Adipocyte (in vitro differentiated cells): ENCODE data around the gene BPIFB6.

Source experiments
- DNase-seq: peaks from one replicate; pipeline ENCODE4 v3.0.0-alpha.2; 2015; ENCODE audit warnings: low read depth
- H3K27me3 ChIP-seq: replicated peaks from 2 replicates; pipeline ENCODE4 v1.7.0; 2013; ENCODE audit warnings: mild to moderate bottlenecking, low read length, moderate library complexity; ENCODE audit not compliant: control insufficient read depth, insufficient read depth
- H3K36me3 ChIP-seq: 2 replicates; pipeline ENCODE4 v1.7.0; 2013; ENCODE audit warnings: low read length, mild to moderate bottlenecking, moderate library complexity; ENCODE audit not compliant: control insufficient read depth, insufficient read depth, severe bottlenecking
- H3K4me1 ChIP-seq: 2 replicates; pipeline ENCODE4 v1.7.0; 2013; ENCODE audit warnings: mild to moderate bottlenecking, low read length, moderate library complexity; ENCODE audit not compliant: control insufficient read depth, insufficient read depth
- H3K4me3 ChIP-seq: 2 replicates; pipeline ENCODE4 v1.7.0; 2013; ENCODE audit warnings: mild to moderate bottlenecking, low read length, moderate library complexity
- H3K9ac ChIP-seq: 2 replicates; pipeline ENCODE4 v1.7.0; 2013; ENCODE audit warnings: mild to moderate bottlenecking, low read length, moderate library complexity
- H3K9me3 ChIP-seq: 2 replicates; pipeline ENCODE4 v1.7.0; 2013; ENCODE audit warnings: mild to moderate bottlenecking, low read length, moderate library complexity; ENCODE audit not compliant: control insufficient read depth

Gene BPIFB6

DNA sequence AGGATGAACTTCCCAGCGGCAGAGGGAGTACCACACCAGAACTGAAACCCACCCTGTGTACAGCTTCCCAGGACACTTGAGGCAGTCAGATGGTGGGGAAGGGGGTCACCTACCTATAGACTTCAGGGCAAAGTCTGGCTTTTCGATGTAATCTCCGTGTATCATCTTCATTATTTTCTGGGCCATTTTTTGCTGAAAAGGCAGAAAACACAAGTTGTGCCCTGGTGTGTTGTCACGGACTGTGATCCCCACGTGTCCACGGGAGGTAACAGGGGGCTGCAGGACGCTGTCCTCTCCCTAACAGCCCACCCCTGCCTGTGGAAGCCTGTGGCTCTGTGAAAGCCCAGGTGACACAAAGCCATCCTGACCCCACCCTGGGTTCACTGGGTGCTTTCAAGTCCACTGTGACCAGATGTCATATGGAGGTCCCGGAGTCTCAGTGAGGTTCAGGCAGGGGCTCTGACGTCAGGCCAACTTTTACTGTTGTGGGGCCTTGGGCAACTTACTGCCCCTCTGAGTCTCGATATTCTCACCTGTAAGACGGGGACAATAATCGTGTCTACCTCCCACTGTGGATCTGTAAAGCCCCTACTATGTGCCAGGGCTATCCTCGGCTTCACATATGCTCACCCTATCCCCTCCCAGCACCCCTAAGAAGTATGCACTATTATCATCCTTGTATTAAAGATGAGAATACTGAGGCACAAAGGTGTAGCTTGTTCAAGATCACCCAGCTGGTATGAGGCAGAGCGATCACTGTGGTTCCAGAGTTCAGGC is 41.8 kb upstream of the BPIFB6 start:
- Histone ChIP-seq H3K4me1 (no peaks in the 10 kb centered on the region), H3K27me3 (peaks cover 42% of the 10 kb centered on the region), H3K4me3 (no peak overlapping the region), H3K9me3 (peaks cover 8% of the 10 kb centered on the region), H3K36me3 (no peaks in the 10 kb centered on the region), H3K9ac (no peak overlapping the region)
- DNase-seq = no peak

DNA sequence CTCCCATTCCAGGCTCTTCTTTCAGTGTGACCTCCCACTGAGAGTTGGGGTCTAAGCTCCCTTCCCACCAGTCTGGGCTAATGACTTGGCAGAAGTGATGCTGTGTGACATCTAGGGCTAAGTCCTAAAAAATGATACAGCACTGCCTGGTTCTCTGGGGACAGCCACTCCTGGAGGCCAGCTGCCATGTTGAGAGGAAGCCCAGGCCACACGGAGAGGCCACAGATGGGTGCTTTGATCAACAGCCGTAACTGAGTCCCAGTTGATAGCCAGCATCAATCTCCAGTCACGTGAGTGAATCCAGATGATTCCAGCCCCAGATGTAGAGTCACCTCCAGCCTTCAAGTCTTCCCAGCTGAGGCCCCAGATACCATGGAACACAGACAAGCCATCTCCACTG is 41.0 kb upstream of the BPIFB6 start:
- peaks cover 37% of the 10 kb centered on the region for H3K27me3 ChIP-seq
- H3K36me3 ChIP-seq = no peaks in the 10 kb centered on the region
- H3K4me1 ChIP-seq = no peaks in the 10 kb centered on the region
- peaks cover 15% of the 10 kb centered on the region for H3K9me3 ChIP-seq
- no peak overlapping the region for H3K9ac ChIP-seq
- H3K4me3 ChIP-seq = no peak overlapping the region
- DNase-seq = no peak

DNA sequence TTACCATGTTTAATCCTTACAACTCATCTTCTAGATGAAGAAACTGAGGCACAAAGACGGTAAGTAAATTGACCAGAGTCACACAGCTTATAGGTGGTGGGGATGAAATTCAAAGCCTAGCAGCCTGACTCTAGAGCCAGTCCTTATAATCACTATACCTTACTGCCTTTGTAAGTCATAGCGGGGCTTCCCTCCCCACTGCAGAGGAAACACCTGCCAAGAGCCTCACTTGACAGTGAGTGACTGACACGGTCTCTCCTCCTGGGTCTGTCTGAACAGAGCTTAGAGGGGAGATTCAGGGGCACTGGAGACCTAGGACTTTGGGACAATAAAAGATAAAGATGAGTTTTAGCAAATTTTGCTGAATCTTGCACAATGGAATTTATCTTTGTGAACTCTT is 40.1 kb upstream of the BPIFB6 start:
- Histone ChIP-seq H3K36me3 (no peaks in the 10 kb centered on the region), H3K9me3 (peaks cover 21% of the 10 kb centered on the region), H3K4me1 (no peaks in the 10 kb centered on the region), H3K4me3 (no peak overlapping the region), H3K27me3 (peaks cover 29% of the 10 kb centered on the region), H3K9ac (no peak overlapping the region)
- DNase-seq = no peak

DNA sequence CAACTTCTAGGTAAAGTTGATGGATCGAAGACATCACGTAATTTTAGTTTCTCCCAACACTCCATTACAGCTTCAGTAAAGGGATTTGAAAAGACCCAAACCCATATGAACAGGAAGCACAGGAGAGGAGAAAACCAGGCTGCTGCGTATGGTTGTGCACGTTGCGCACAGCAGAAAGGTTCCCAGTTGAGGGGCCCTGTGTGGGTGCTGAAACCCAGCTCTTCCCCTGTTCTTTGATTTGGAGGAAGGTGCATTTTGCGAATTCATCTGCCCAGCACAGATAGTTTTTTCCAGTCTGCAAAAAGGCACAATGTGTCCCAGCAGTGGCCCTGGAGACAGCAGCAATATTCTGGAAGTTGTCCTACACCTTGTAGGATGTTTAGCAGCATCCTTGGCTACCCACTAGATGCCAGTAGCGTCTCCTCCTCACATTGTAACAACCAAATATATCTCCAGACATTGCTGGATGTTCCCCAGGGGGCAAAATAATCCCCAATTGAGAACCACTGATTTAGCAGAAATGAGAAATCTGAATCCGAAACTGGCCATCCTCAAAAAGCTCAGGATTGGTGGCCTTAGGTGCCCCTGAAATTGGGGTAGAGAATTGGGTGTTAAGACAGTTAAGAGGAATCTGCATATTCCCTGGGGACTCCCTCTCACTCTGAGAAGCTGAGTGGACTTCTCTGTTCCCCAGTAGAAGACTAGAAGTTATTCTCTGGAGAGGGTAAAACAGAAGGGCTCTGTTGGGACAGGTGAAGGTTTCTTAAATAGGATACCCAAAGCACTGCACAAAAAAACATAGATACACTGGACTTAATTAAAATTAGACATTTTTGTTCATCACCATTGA is 39.4 kb upstream of the BPIFB6 start:
- no peak for DNase-seq
- peaks cover 29% of the 10 kb centered on the region for H3K27me3 ChIP-seq
- H3K36me3 ChIP-seq = no peaks in the 10 kb centered on the region

DNA sequence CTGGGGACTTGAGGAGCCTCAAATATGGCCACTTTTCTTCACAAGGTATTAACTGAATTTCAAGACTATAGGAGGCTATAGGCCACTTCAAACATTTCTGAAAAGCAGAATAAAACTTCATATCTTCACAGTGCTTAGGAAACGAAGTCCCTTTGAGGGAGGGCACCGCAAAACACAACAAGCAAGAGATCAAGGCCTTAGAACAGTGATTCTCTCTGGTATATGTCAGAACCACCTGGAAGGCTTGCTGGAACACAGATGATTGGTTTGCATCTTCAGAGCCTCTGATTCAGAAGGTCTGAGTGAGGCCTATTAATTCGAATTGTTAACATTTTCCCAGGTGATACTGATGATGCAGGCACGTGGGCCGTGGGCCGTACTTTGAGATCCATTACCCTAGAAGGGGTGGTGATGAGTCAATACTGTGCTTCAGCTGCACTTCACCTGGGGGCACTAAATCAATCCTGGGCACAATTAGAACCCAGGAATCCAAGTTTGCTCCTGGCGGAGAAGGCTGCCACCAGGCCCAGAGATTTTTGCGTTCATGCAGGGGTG is 37.9 kb upstream of the BPIFB6 start:
- Histone ChIP-seq H3K27me3 (peaks cover 34% of the 10 kb centered on the region), H3K9me3 (peaks cover 21% of the 10 kb centered on the region)
- DNase-seq = no peak

More for the DNA sequence above, 39.4 kb upstream of the BPIFB6 start:
- Histone ChIP-seq H3K4me1 (no peaks in the 10 kb centered on the region), H3K9ac (no peak overlapping the region), H3K4me3 (no peak overlapping the region), H3K9me3 (peaks cover 21% of the 10 kb centered on the region)

DNA sequence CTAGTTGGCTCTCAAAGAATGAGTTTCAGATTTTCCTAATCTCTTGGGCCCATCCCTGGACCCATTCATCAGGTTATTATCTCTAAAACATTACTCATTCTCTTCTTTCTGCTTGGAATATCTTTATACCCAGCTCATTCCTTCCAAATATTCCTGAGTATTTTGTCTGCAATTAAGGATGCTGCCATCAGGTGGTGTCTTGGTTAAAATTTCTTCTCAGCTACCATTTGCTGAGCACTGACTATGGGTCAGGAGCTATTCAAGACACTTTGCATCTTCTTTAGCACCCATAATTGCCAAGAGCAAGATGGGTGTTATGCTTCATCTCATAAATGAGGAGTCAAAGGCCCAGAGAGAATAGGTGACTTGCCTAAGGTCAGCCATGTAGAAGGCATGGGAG is 35.6 kb upstream of the BPIFB6 start:
- no peak for DNase-seq
- H3K27me3 ChIP-seq = peaks cover 30% of the 10 kb centered on the region
- H3K9ac ChIP-seq = no peak overlapping the region
- H3K36me3 ChIP-seq = no peaks in the 10 kb centered on the region
- H3K9me3 ChIP-seq = peaks cover 15% of the 10 kb centered on the region
- no peak overlapping the region for H3K4me3 ChIP-seq
- H3K4me1 ChIP-seq = no peaks in the 10 kb centered on the region

More for the DNA sequence above, 37.9 kb upstream of the BPIFB6 start:
- H3K4me3 ChIP-seq = no peak overlapping the region
- H3K4me1 ChIP-seq = no peaks in the 10 kb centered on the region
- no peaks in the 10 kb centered on the region for H3K36me3 ChIP-seq
- H3K9ac ChIP-seq = no peak overlapping the region

DNA sequence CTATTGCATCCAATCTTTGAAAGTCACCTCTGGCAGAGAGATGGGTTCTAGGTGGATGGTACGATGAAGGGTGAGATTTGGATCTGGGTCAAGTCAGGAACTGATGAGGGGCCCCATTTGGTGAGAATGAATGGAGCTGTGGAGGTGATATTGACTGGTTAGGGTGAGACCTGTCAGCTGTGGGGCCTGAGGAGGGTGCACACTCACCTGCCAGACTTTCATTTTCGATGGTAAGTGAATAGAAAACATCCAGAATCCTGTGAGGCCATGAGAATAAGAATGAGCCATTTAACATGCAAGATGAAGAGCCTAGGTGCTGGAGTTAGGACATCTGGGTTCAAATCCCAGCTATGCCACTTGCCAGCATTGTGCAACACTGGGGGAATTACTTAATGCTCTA is 34.0 kb upstream of the BPIFB6 start:
- DNase-seq = no peak
- H3K4me3 ChIP-seq = no peak overlapping the region
- H3K9me3 ChIP-seq = peaks cover 15% of the 10 kb centered on the region
- no peaks in the 10 kb centered on the region for H3K4me1 ChIP-seq
- H3K36me3 ChIP-seq = no peaks in the 10 kb centered on the region
- H3K27me3 ChIP-seq = peaks cover 25% of the 10 kb centered on the region
- H3K9ac ChIP-seq = no peak overlapping the region

DNA sequence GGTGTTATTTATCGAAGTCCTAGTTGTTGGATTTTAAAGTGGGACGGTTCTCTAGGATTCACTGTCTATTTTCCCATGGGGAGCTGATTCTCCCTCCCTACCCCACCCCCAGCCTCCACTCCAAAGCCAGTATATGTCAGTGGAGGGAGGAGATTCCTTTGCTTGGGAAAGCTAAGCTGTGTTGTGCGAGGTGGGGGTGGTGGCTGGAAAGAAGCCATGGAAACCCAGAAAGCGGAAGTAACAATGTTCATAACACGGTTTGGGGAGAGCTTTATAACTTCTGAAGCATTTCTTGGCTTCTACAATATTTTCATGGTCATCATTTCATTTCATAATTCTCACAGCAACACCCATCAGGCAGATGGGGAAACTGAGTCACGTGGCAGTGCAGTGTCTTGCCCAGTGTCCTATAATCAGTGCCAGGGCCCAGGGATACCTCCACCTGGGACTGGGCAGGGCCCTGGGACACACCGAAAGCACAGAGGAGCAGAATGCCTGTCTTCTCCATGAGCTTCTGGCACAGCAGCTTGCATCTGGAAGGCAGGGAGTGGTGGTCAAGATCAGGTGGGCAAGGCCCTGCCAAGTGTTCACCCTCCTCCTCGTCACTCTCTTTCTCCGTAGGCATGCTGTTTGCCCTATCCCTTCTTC is 31.7 kb upstream of the BPIFB6 start:
- DNase-seq = no peak

DNA sequence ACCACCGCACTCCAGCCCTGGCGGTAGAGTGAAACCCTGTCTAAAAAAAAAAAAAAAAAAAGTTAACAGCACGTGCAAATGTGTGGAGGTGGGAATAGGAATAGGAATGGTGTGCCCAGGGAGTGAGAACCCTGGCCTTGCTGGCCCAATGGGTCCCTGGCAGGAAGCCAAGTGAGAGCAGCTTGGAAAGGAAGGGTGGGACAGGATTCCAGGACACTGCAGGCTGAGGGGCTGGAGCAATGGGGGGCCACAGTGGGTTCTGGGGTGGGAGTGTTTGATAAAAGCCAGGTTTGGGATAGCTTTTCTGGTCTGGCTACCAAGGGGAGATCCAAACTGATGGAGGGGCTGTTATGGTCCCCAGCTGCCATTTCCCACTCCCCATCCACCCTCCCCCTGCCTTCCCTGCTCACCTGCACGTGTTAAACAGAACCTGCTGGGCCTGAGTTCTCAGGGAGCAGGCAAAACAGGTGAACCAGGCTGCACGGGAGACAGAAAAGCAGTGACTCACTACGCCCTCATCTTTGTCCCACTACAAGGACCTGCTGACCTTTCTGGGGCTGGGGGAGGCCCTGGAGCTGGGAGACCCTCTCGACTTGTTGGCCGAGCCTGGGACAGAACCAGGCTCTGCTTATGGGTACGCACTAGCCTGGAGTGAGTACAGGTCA is 30.5 kb upstream of the BPIFB6 start:
- Histone ChIP-seq H3K9ac (no peak overlapping the region), H3K36me3 (no peaks in the 10 kb centered on the region), H3K27me3 (peaks cover 21% of the 10 kb centered on the region), H3K4me3 (no peak overlapping the region), H3K4me1 (no peaks in the 10 kb centered on the region), H3K9me3 (peaks cover 7% of the 10 kb centered on the region)
- no peak for DNase-seq

More for the DNA sequence above, 31.7 kb upstream of the BPIFB6 start:
- H3K27me3 ChIP-seq = peaks cover 21% of the 10 kb centered on the region
- H3K4me1 ChIP-seq = no peaks in the 10 kb centered on the region
- no peaks in the 10 kb centered on the region for H3K36me3 ChIP-seq
- H3K4me3 ChIP-seq = no peak overlapping the region
- H3K9ac ChIP-seq = no peak overlapping the region
- H3K9me3 ChIP-seq = peaks cover 13% of the 10 kb centered on the region

DNA sequence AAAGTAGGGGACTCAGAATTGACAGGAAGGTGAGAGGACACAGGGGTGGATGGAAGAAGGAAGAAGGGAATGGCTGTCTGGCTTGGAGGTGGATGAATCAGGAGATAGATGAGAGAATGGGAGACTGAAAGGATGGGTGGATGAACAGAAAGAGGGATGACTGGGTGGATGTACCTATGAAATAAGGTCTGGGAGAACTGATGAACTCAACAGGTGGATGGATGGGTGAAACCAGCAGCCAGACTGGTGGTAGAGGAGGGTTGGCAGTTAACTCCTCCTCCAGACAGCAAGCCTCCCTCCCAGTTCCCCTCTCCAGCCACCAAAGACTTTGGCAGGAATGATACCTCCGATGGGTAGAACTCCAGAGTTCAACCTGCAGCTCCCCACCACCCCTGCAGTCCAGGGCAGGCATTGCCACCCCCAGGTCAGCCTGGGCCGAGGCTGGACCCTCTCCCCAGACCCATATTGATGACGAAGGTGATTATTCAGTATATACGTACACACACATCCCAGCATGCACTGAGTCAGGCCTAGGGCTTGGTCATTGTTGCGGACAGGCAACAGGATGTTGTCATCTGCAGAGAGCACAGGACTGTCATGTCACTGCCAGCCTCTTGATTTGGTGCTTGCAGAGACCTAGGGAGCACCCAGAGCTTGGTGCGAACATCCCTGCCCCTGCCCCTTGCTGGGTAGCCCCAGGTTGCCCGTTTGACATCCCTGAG is 29.2 kb upstream of the BPIFB6 start:
- Histone ChIP-seq H3K9ac (no peak overlapping the region), H3K36me3 (no peaks in the 10 kb centered on the region), H3K9me3 (peaks cover 6% of the 10 kb centered on the region), H3K4me1 (no peaks in the 10 kb centered on the region), H3K4me3 (no peak overlapping the region), H3K27me3 (peaks cover 21% of the 10 kb centered on the region)
- DNase-seq = no peak
